Mononuclear cell (primary cell): ENCODE results near the gene CDC42EP4. TPM values are rescaled to one million over a fixed set of nuclear protein-coding genes. Genes with fewer than 3 reads are reported as not detected.
"Not testable (repeated sequence)": the region's sequence is repeated elsewhere in the genome, so short reads cannot be mapped to it uniquely, and the experiment has no call there.

ENCODE experiments used
- H3K27me3 ChIP-seq: 2 replicates; pipeline ENCODE4 v1.6.0; 2011; ENCODE audit warnings: low read length, control low read depth; ENCODE audit not compliant: insufficient read depth
- H3K4me1 ChIP-seq: 2 replicates; pipeline ENCODE4 v1.5.1; 2011; ENCODE audit warnings: mild to moderate bottlenecking, low read length, control low read depth; ENCODE audit not compliant: insufficient read depth
- H3K4me3 ChIP-seq: 2 replicates; pipeline ENCODE4 v1.5.1; 2011; ENCODE audit warnings: mild to moderate bottlenecking, low read length, moderate library complexity
- H3K9me3 ChIP-seq: 2 replicates; pipeline ENCODE4 v1.5.1; 2011; ENCODE audit warnings: low read depth, mild to moderate bottlenecking, control low read depth, low read length
- total RNA-seq: library from RNA; depleted of rRNA; stranded (reverse); fragments of >200 nt; gene quantifications from one replicate; pipeline ENCODE4 v1.2.3, GENCODE V29; 2012

The CDC42EP4 gene
- total RNA-seq, 1 donor: 11.5 TPM

DNA sequence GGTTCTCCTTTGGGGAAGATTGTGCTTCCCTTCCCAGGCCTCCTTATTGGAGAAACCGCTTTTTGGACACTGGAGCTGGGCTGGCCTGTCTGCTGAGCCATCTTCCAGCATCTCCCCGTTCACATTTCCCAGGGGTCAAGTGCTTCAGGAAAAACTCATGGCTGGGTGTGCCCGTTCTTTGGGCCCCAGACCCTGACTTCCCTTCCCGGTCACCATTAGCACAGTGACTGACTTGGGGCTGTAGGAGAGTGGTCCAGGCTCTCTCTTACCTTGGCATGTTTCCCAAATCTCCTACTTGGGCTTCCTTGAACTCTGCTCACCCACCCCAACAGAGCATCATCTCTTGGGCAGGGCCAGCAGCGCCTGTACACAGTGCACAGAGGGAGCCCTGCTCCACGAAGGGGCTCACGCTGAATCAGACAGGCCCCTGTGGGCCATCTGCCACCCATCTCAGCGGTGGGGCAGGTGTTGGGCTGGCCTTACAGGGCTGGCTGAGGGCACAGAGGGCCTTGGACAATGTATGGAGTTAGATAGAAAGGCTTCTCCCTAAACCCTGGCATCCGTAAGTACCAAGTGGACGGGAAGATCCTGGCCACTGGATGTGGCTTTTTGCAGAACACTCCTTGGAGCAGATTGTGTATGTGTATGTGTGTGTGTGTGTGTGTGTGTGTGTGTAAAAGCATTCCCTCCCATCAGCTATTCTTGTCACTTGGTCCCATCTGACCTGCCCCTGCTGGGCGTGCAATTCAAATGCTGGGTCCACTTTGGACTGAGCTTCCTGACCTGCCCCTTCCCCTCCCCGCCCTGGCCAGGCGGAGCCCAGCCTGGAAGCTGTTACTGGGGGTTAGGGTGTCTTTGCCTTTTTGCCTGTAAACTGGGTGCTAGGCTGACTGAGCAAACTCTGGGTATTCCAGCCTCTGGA is 24.9 kb upstream of the CDC42EP4 start:
- Histone ChIP-seq H3K4me1 (peaks cover 16% of the 10 kb centered on the region), H3K4me3 (no peak overlapping the region), H3K27me3 (no peaks in the 10 kb centered on the region), H3K9me3 (no peaks in the 10 kb centered on the region)

- Histone ChIP-seq H3K4me3 (no peak overlapping the region), H3K9me3 (no peaks in the 10 kb centered on the region), H3K27me3 (no peaks in the 10 kb centered on the region), H3K4me1 (peaks cover 16% of the 10 kb centered on the region)
These were observed 24.0 kb upstream of the CDC42EP4 start for GRCh38 chr17:73335591-73336407.

- Histone ChIP-seq H3K4me1 (peaks cover 15% of the 10 kb centered on the region), H3K4me3 (no peak overlapping the region)
These were observed 23.1 kb upstream of the CDC42EP4 start for GRCh38 chr17:73334771-73335513.

DNA sequence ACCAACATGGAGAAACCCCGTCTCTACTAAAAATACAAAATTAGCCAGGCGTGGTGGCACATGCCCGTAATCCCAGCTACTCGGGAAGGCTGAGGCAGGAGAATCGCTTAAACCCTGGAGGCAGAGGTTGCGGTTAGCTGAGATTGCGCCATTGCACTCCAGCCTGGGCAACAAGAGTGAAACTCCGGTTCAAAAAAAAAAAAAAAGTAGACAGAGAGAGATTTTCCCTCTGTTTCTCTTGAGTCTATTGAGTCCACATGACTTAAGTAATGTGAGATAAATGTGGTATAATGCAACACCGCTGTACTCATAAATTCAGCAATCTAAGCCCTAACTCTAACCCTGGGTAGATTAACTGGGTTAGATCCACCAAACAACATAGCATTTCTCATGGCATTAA is 21.6 kb upstream of the CDC42EP4 start:
- H3K9me3 ChIP-seq, H3K4me1 ChIP-seq, H3K27me3 ChIP-seq, H3K4me3 ChIP-seq: not testable (repeated sequence)

More at GRCh38 chr17:73334771-73335513, 23.1 kb upstream of the CDC42EP4 start:
- H3K27me3 ChIP-seq: no peaks in the 10 kb centered on the region
- H3K9me3 ChIP-seq: no peaks in the 10 kb centered on the region

- H3K9me3 ChIP-seq: no peaks in the 10 kb centered on the region
- peaks cover 9% of the 10 kb centered on the region for H3K4me1 ChIP-seq
- H3K4me3 ChIP-seq: no peak overlapping the region
- H3K27me3 ChIP-seq: no peaks in the 10 kb centered on the region
These were observed 19.3 kb upstream of the CDC42EP4 start for GRCh38 chr17:73331060-73331459.

DNA sequence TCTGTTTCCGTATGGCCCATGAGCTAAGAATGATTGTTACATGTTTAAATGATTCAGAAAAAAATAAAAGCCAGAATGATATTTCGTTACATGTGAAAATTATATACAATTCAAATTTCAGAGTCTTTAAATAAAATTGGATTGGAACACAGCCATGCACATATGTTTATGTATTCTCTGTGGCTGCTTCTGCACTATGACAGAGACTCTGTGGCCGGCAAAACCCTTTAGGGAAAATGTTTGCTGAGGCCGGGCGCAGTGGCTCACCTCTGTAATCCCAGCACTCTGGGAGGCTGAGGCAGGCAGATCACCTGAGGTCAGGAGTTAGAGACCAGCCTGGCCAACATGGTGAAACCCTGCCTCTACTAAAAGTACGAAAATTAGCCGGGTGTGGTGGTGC is 15.9 kb upstream of the CDC42EP4 start:
- H3K4me3 ChIP-seq: no peak overlapping the region
- H3K9me3 ChIP-seq: no peaks in the 10 kb centered on the region
- no peaks in the 10 kb centered on the region for H3K27me3 ChIP-seq
- no peaks in the 10 kb centered on the region for H3K4me1 ChIP-seq

DNA sequence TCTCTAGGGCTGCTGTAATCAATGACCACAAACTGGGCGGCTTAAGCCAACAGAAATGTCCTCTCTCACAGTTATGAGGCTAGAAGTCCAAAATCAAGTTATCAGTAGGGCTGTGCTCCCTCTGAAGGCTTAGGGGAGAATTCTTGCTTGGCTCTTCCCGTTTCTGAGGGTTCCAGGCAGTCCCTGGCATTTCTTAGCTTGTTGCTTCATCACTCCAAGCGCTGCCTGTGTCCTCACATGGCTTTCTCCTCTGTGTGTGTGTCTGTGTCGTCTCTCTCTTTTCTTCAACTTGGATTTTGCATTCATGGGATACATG is 13.7 kb upstream of the CDC42EP4 start:
- no peaks in the 10 kb centered on the region for H3K27me3 ChIP-seq
- no peaks in the 10 kb centered on the region for H3K9me3 ChIP-seq
- H3K4me1 ChIP-seq: no peaks in the 10 kb centered on the region
- no peak overlapping the region for H3K4me3 ChIP-seq

DNA sequence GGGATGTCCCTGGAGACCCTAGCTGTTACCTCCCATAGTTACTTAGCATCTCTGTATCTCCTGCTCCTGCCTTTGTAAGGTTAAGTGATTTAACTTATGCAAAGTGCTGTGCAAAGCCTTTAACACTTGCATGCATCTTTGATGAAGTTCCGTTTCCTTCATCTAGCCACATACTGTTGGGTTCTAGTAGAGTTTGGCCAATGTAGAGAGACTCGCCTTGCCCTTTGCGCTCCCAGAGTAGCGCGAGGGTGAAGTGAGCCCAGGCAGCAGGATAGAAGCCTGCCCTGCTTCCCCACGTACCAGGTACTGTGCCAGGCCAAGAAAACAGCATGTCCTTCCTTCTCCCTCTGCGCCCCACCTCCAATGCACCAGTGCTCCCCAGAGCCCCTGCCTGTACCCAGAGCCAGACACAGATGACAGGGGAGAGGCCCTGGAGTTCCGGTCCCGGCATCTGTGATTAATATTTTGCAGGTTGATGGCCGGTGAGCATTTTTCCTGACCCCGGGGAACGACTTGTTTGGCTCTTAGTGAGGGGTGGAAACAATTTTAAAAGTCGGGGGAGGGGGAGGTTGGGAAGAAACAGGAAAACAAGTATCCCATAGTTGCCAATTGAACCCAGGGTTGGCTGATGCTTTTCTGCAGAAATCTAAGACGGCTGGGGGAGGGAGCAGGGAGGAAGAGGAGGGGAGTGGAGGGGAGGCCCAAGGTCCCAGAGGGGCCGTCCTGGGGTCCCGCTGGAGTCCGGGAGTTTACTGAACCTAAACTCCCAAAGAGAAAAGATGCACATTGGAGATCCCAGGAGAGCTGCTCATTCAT is 13.1 kb upstream of the CDC42EP4 start:
- Histone ChIP-seq H3K27me3 (no peaks in the 10 kb centered on the region), H3K4me3 (no peak overlapping the region), H3K9me3 (no peaks in the 10 kb centered on the region), H3K4me1 (no peaks in the 10 kb centered on the region)

DNA sequence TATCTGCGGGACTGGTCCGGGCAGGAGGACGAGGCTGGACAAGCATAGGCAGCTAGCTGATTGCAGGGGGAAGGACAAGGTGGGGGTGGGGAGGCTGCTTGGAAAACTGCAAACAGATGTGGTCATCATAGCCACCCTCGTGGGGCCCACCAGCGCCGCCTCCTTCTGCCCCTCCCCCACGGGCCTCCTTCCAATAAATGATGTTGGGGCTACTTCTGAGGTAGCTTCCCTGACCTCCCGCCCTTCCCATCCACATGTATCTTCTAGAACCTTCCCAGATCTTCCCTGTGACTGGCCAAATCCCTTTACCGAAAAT is 12.3 kb upstream of the CDC42EP4 start:
- Histone ChIP-seq H3K27me3 (no peaks in the 10 kb centered on the region), H3K4me1 (no peaks in the 10 kb centered on the region), H3K4me3 (no peak overlapping the region), H3K9me3 (no peaks in the 10 kb centered on the region)

GRCh38 chr17:73323409-73324159 is 11.8 kb upstream of the CDC42EP4 start:
- Histone ChIP-seq H3K9me3 (no peaks in the 10 kb centered on the region), H3K27me3 (no peaks in the 10 kb centered on the region), H3K4me1 (no peaks in the 10 kb centered on the region), H3K4me3 (no peak overlapping the region)

DNA sequence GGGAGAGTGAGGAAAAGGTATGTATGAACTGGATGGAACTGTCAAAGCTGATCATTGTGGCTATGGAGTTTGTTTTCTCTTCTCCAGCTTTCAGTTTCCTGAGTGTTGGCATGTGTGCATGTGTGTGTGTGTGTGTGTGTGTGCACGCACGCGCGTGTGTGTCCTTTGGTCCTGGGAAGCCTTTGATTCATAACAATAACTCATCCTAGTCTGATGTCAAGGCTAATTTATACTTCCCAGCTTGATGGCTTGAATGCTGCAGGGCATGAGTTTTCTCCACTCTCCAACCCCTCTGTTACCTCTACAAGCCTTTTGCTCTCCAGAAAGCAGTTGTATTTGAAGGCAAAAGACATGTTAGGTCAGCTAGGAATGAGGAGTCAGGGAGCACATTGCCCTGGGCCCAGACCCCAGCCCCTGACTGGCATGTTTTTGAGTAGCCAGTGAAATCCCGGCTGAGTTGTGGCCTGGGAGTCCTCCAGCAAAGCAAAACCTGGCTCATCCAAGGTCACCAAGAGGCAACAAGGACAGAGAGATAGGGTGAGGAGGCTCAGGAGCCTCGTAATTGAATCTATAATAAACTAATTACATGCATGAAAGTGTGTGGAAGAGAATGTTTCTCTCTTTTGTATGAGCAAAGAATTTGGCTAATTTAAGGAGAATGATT is 8.9 kb upstream of the CDC42EP4 start:
- no peaks in the 10 kb centered on the region for H3K9me3 ChIP-seq
- no peaks in the 10 kb centered on the region for H3K4me1 ChIP-seq
- no peak overlapping the region for H3K4me3 ChIP-seq
- H3K27me3 ChIP-seq: no peaks in the 10 kb centered on the region

- Histone ChIP-seq H3K9me3 (no peaks in the 10 kb centered on the region), H3K4me3 (no peak overlapping the region), H3K4me1 (no peaks in the 10 kb centered on the region), H3K27me3 (no peaks in the 10 kb centered on the region)
These were observed 8.0 kb upstream of the CDC42EP4 start for GRCh38 chr17:73319766-73320165.

DNA sequence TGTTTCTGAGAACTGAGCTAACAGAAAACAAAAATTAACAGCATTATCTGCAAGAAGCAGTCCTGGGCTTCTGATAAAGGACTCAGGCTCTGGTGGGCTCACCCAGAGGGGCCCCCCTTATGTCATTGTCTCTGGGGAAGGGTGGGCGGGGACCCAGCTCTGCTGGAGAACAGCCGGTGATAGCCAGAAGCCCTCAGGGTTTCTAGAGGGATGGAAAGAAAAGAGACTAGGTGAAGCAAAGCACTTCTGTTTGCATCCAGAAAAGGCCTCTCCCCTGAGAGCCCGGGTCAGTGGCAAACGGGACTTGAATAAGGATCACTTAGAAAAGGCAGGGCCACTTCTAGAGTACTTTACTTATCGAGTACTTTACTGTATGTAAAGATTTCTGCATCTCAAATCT is 7.0 kb upstream of the CDC42EP4 start:
- H3K27me3 ChIP-seq: no peaks in the 10 kb centered on the region
- no peak overlapping the region for H3K4me3 ChIP-seq
- H3K4me1 ChIP-seq: no peaks in the 10 kb centered on the region
- no peaks in the 10 kb centered on the region for H3K9me3 ChIP-seq

- Histone ChIP-seq H3K9me3 (no peaks in the 10 kb centered on the region), H3K4me3 (no peak overlapping the region), H3K27me3 (no peaks in the 10 kb centered on the region), H3K4me1 (no peaks in the 10 kb centered on the region)
These were observed 6.6 kb upstream of the CDC42EP4 start for GRCh38 chr17:73318427-73318813.
